Measurements from ENCODE around the gene LDB2. TPM values are rescaled to one million over a fixed set of nuclear protein-coding genes. Genes with fewer than 3 reads are reported as not detected.
A peak's percentile ranks its signal among the peaks of the same experiment; 100 is the strongest.

LDB2 gene
- total and polyA plus RNA-seq, 2 of the 8 experiments (the other 6 are each of a cell fraction or from before 2014, with no cell fraction given) = 57.0 to 140 TPM

- H3K23ac ChIP-seq (ENCODE audit: insufficient read length) = no peak overlapping the region
- no peak overlapping the region for H4K91ac ChIP-seq (replicated peaks; ENCODE audit: insufficient read length, low read length)
- no peaks in the 10 kb centered on the region for H4K20me1 ChIP-seq (replicated peaks in 1 of 2; ENCODE audit: control insufficient read depth in 1 of 2, insufficient read depth in 2 of 2, low read length in 2 of 2)
- ChIA-PET CTCF (ENCODE audit: partially characterized antibody) (interaction anchor here (1.7 kb wide), 1 partner anchor 10 kb away, joined by 6 read pairs; no protein-coding TSS in a partner anchor), POLR2A (ENCODE audit: partially characterized antibody) (no interaction called here)
- WGBS, 2 experiments (ENCODE audit: extremely low coverage in 1 of 2, insufficient coverage in 1 of 2, insufficient read length in 1 of 2, insufficient replicate concordance in 2 of 2, low coverage in 1 of 2, low lambda C conversion rate in 2 of 2, missing lambda C conversion rate in 1 of 2) = 48% methylated on average over 2 of the region's 2 CpGs; no CpG with 5 or more reads in 1 of the 2 experiments
- H3K27ac ChIP-seq (ENCODE audit: low read depth, low read length) = no peak overlapping the region
- H2BK120ac ChIP-seq (replicated peaks; ENCODE audit: low read depth, low read length) = no peak overlapping the region
- no peak overlapping the region for H3K56ac ChIP-seq (replicated peaks; ENCODE audit: insufficient read length, low read depth, low read length)
- no peak overlapping the region for H2AK5ac ChIP-seq (ENCODE audit: low read depth, low read length)
- 0 out of 4 replicates have a peak overlapping the region, but pooled peaks have one; percentile 1 to 23 for H3K4me2 ChIP-seq (ENCODE audit: insufficient read depth in 1 of 2, low read depth in 2 of 2, low read length in 2 of 2)
- no peak overlapping the region for H2BK15ac ChIP-seq (ENCODE audit: low read length)
- H4K8ac ChIP-seq (ENCODE audit: extremely low read depth, insufficient read depth, low read length) = no peak overlapping the region
- H2AFZ ChIP-seq (ENCODE audit: low read length) = no peak overlapping the region
- peak overlapping the region in 1 of 4 experiments; percentile 41; a peak in 1 of 8 replicates for H3K4me3 ChIP-seq (ENCODE audit: extremely low read depth in 1 of 4, insufficient read depth in 2 of 4, low read depth in 3 of 4, low read length in 4 of 4)
- peaks cover 0 to 13% (median 5%) of the 10 kb centered on the region in 4 experiments; a peak in 4 of 7 replicates for H3K4me1 ChIP-seq (replicated peaks in 1 of 4; ENCODE audit: control insufficient read depth in 3 of 4, insufficient read depth in 4 of 4, low read length in 3 of 4)
- H3K9me3 ChIP-seq (ENCODE audit: insufficient read depth in 2 of 2, low read depth in 1 of 2, low read length in 1 of 2) = no peaks in the 10 kb centered on the region
- no peak for DNase-seq (ENCODE audit: low read depth in 1 of 2, low spot score in 2 of 2)
- no peak for FAIRE-seq
- no peaks in the 10 kb centered on the region for H3K27me3 ChIP-seq (replicated peaks in 1 of 4; ENCODE audit: control insufficient read depth in 3 of 4, extremely low read depth in 1 of 4, insufficient read depth in 3 of 4, low read length in 3 of 4)
- no peak overlapping the region for H3K18ac ChIP-seq (ENCODE audit: extremely low read depth, low read length)
- no peak overlapping the region for H2BK12ac ChIP-seq (ENCODE audit: low read depth, low read length)
- H4K5ac ChIP-seq (ENCODE audit: insufficient read length, low read depth, low read length) = peak overlapping the region; percentile 50
- no peak overlapping the region for H2BK5ac ChIP-seq (ENCODE audit: low read depth, low read length)
- H3K79me2 ChIP-seq (ENCODE audit: control insufficient read depth in 1 of 2, insufficient read depth in 2 of 2, low read length in 2 of 2) = peaks cover 7 to 92% of the 10 kb centered on the region in 2 experiments; a peak in 3 of 4 replicates
- no peaks in the 10 kb centered on the region; a peak in 3 of 8 replicates for H3K36me3 ChIP-seq (ENCODE audit: control insufficient read depth in 2 of 4, insufficient read depth in 4 of 4, low read length in 3 of 4)
- H3K23me2 ChIP-seq (ENCODE audit: low read depth, low read length) = peaks cover 5% of the 10 kb centered on the region; the same call in 1 of the 2 replicates
- no peak overlapping the region for H3K14ac ChIP-seq (ENCODE audit: insufficient read length)
- H2BK20ac ChIP-seq (ENCODE audit: low read length) = no peak overlapping the region
- no peak overlapping the region for H3K9ac ChIP-seq (replicated peaks in 1 of 4; ENCODE audit: extremely low read depth in 1 of 4, low read depth in 3 of 4, low read length in 3 of 4)
- H3K79me1 ChIP-seq (ENCODE audit: low read depth, low read length) = peaks cover 5% of the 10 kb centered on the region; the same call in 1 of the 2 replicates
- H3K4ac ChIP-seq (replicated peaks; ENCODE audit: insufficient read length, low read depth, low read length) = no peak overlapping the region
- no peak for TF ChIP-seq RFX5 (IDR thresholded peaks at IDR 0.05; ENCODE audit: borderline replicate concordance, low read depth, low read length)
These were observed 5.2 kb downstream of the LDB2 start for GRCh38 chr4:16893141-16893651.

All from H1 (cell line).